B cell (primary cell): Measurements from ENCODE around the gene MYBPHL. TPM values are rescaled to one million over a fixed set of nuclear protein-coding genes. Genes with fewer than 3 reads are reported as not detected.
A peak's percentile ranks its signal among the peaks of the same experiment; 100 is the strongest.

Experiments used
- ATAC-seq: fragments of 200-7000 bp; cut with Tn5 transposase; one replicate; pipeline ENCODE4 v1.10.0; 2021; ENCODE audit warnings: low read depth, mild to moderate bottlenecking, moderate number of reproducible peaks, moderate library complexity
- CTCF ChIA-PET: fragments of 350-600 bp; sonication (Branson Sonifier 250); formaldehyde crosslinking; loops from one replicate; lab custom pipeline; 2021; ENCODE audit warnings: antibody characterized with exemption, inconsistent platforms; lab: Charles Lee
- POLR2A ChIA-PET: fragments of 350-600 bp; sonication (Branson Sonifier 250); formaldehyde crosslinking; loops from one replicate; lab custom pipeline; 2021; ENCODE audit warnings: antibody characterized with exemption; lab: Charles Lee
- DNase-seq: peaks from one replicate; pipeline ENCODE4 v3.0.0; 2013
- H2AFZ ChIP-seq: 2 replicates; pipeline ENCODE4 v1.6.1; 2012; ENCODE audit warnings: mild to moderate bottlenecking, low read depth, low read length; ENCODE audit not compliant: insufficient read depth, poor library complexity, severe bottlenecking
- H3K27ac ChIP-seq, 2 donors: 1 replicate in 1 of 2; 2 replicates in 1 of 2; pipeline ENCODE4 v1.5.1; 2012 to 2013; ENCODE audit warnings: low read length in 2 of 2, mild to moderate bottlenecking in 2 of 2, moderate library complexity in 1 of 2
- H3K27me3 ChIP-seq, 4 experiments: fragments of 200-600 bp in 1 of 4; sonication (generic) in 1 of 4; replicated peaks in 1 of 4; 1 replicate in 2 of 4; 2 replicates in 2 of 4; pipeline versions ENCODE4 v1.6.1 to v1.7.0; 2013 to 2016; ENCODE audit warnings: low read length in 3 of 4, mild to moderate bottlenecking in 2 of 4, mixed read lengths in 1 of 4, moderate library complexity in 1 of 4; ENCODE audit not compliant: insufficient read depth in 4 of 4, control insufficient read depth in 3 of 4; ENCODE audit errors: control extremely low read depth in 1 of 4
- H3K36me3 ChIP-seq, 2 experiments: replicated peaks in 1 of 2; 1 replicate in 1 of 2; 2 replicates in 1 of 2; pipeline versions ENCODE4 v1.6.1 to v1.7.1; 2013; ENCODE audit warnings: low read length in 1 of 2; ENCODE audit not compliant: insufficient read depth in 2 of 2, control insufficient read depth in 1 of 2; ENCODE audit errors: control extremely low read depth in 1 of 2, extremely low read depth in 1 of 2
- H3K4me1 ChIP-seq, 2 donors: fragments of 200-600 bp in 1 of 2; sonication (generic) in 1 of 2; 1 replicate in 1 of 2; 2 replicates in 1 of 2; pipeline versions ENCODE4 v1.5.1 to v1.6.1; 2013 to 2017; ENCODE audit warnings: low read length in 2 of 2; ENCODE audit not compliant: control insufficient read depth in 2 of 2, insufficient read depth in 2 of 2
- H3K4me2 ChIP-seq: replicated peaks from 2 replicates; pipeline ENCODE3; 2012; ENCODE audit warnings: mild to moderate bottlenecking, low read depth, low read length; ENCODE audit not compliant: poor library complexity, severe bottlenecking
- H3K4me3 ChIP-seq, 5 experiments: fragments of 200-600 bp in 1 of 5; sonication (generic) in 1 of 5; 1 replicate in 3 of 5; 2 replicates in 2 of 5; pipeline versions ENCODE4 v1.5.1 to v1.7.0; 2011 to 2016; ENCODE audit warnings: low read length in 4 of 5, mild to moderate bottlenecking in 4 of 5, low read depth in 2 of 5, control low read depth in 1 of 5, moderate library complexity in 1 of 5; ENCODE audit not compliant: insufficient read depth in 1 of 5; ENCODE audit errors: control extremely low read depth in 1 of 5, extremely low read depth in 1 of 5
- H3K79me2 ChIP-seq: fragments of 200-600 bp; sonication (generic); one replicate; pipeline ENCODE4 v1.6.0; 2016; ENCODE audit warnings: low read length; ENCODE audit not compliant: control insufficient read depth, insufficient read depth
- H3K9ac ChIP-seq: fragments of 200-600 bp; sonication (generic); 2 replicates; pipeline ENCODE4 v1.6.1; 2017; ENCODE audit warnings: mild to moderate bottlenecking, low read length, moderate library complexity
- H3K9me3 ChIP-seq, 3 donors: one replicate each; pipeline versions ENCODE4 v1.6.1 to v1.7.1; 2013; ENCODE audit warnings: low read length in 2 of 3; ENCODE audit not compliant: control insufficient read depth in 2 of 3, insufficient read depth in 1 of 3; ENCODE audit errors: control extremely low read depth in 1 of 3
- H4K20me1 ChIP-seq: 2 replicates; pipeline ENCODE4 v1.6.0; 2012; ENCODE audit warnings: mild to moderate bottlenecking, low read length; ENCODE audit not compliant: insufficient read depth, control insufficient read depth, poor library complexity, severe bottlenecking
- H3K27ac Mint-ChIP-seq: one replicate; pipeline ENCODE4 v1.8.0; 2021; ENCODE audit warnings: mixed read lengths
- H3K27me3 Mint-ChIP-seq: one replicate; pipeline ENCODE4 v1.8.0; 2021; ENCODE audit warnings: mixed read lengths
- H3K4me1 Mint-ChIP-seq: one replicate; pipeline ENCODE4 v1.8.0; 2021; ENCODE audit warnings: mixed read lengths
- H3K4me3 Mint-ChIP-seq: one replicate; pipeline ENCODE4 v1.8.0; 2021; ENCODE audit warnings: mixed read lengths
- H3K9me3 Mint-ChIP-seq: one replicate; pipeline ENCODE4 v1.8.0; 2022; ENCODE audit warnings: mixed read lengths; ENCODE audit not compliant: insufficient read depth
- EZH2 ChIP-seq: IDR thresholded peaks from 2 replicates; pipeline ENCODE4 v1.6.1; 2012; ENCODE audit warnings: borderline replicate concordance, low read depth, mild to moderate bottlenecking, moderate library complexity, low read length; ENCODE audit not compliant: insufficient read depth, poor library complexity, severe bottlenecking
- WGBS: methylation state at CpG from one replicate; pipeline ENCODE4 v1.1.5; 2013; ENCODE audit warnings: missing lambda C conversion rate; ENCODE audit not compliant: insufficient coverage; 5-methylcytosine and 5-hydroxymethylcytosine counted together
- intact Hi-C: fragments of 100-400 bp; cut with micrococcal nuclease; formaldehyde crosslinking; loops from one replicate; pipeline ENCODE4 v1.10.0; 2022
- polyA plus RNA-seq: library from polyadenylated mRNA; depleted of rRNA; stranded (reverse); fragments of >200 nt; gene quantifications from 2 replicates; pipeline ENCODE4 v1.2.3, GENCODE V29; 2012
- total RNA-seq, 2 donors: library from RNA; stranded (reverse); fragments of 120-200 nt in 1 of 2; gene quantifications; 1 replicate in 1 of 2; 2 replicates in 1 of 2; pipeline versions ENCODE4 v1.2.3 to v1.2.4, GENCODE V29; 2013 to 2022
- TF ChIP-seq, protein P1 (sequence below): fragments of 200-600 bp; IDR thresholded peaks from one replicate; pipeline ENCODE4 v1.8.0; 2022; ENCODE audit warnings: antibody characterized with exemption, mild to moderate bottlenecking

MYBPHL gene
- total and polyA plus RNA-seq, 2 donors (not counting 1 experiment from before 2014, with no cell fraction given), result not detected

DNA sequence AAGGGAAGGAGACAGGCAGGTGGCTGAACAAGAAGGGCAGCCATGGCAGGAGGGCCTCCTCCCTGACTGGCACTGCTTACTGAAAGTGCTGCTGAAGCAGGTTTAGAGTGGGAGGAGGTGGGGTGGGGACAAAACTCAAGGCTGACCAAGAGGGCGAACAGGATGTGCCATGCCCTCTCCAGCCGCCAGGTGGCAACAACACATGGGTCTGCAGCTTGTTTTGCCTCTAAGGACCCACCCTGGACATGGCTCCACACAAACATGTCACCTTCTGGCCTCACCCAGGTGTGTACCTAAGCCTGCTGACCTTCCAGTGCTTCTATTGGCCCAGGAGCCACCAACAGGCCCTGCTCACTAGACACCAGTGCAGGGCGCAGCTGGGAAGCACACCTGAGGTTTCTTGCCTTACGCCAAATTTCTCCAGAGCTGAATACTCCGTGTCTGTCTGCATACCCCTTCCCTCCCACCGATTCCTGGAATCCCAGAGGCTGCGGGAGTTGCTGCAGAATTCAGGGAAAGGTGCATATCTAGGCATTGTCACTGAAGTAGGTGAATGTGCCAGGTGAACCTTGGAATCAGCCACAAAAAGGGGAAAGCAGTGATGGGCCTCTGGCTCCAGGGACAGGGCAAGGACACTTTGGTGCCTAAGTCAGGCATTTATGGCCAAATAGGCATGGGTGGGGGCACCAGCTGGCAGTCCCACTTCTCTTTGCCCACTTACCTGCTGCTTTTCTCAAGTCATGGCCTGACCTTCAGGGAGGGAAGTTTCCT, 29.2 kb downstream of the MYBPHL start:
- ChIA-PET POLR2A (interaction anchor here (0.7 to 1.2 kb wide), 2 partner anchors 121 to 122 kb away, joined by 3 to 5 read pairs; no protein-coding TSS in a partner anchor), CTCF (interaction anchor here (0.6 to 8.8 kb wide), 25 partner anchors 8 to 255 kb away, joined by 3 to 387 read pairs (median 5); partner anchors contain the start of genes ATXN7L2, MYBPHL and SORT1)
- DNase-seq (peak; percentile 75), ATAC-seq (peak; percentile 92)
- H3K27me3 ChIP-seq, result peaks cover 0 to 4% (median 0%) of the 10 kb centered on the region in 4 experiments
- no peak overlapping the region for H3K4me2 ChIP-seq
- H3K27ac ChIP-seq, result no peak overlapping the region
- no peaks in the 10 kb centered on the region for H3K9me3 Mint-ChIP-seq
- intact Hi-C loops, result loop anchor here (1.0 kb wide), 1 partner anchor 122 kb away; no protein-coding TSS in a partner anchor
- no peak for TF ChIP-seq EZH2
- TF ChIP-seq, protein P1, sequence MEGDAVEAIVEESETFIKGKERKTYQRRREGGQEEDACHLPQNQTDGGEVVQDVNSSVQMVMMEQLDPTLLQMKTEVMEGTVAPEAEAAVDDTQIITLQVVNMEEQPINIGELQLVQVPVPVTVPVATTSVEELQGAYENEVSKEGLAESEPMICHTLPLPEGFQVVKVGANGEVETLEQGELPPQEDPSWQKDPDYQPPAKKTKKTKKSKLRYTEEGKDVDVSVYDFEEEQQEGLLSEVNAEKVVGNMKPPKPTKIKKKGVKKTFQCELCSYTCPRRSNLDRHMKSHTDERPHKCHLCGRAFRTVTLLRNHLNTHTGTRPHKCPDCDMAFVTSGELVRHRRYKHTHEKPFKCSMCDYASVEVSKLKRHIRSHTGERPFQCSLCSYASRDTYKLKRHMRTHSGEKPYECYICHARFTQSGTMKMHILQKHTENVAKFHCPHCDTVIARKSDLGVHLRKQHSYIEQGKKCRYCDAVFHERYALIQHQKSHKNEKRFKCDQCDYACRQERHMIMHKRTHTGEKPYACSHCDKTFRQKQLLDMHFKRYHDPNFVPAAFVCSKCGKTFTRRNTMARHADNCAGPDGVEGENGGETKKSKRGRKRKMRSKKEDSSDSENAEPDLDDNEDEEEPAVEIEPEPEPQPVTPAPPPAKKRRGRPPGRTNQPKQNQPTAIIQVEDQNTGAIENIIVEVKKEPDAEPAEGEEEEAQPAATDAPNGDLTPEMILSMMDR, result peak; percentile 87
- H3K4me1 Mint-ChIP-seq, result peaks cover 6% of the 10 kb centered on the region
- H3K9ac ChIP-seq, result no peak overlapping the region
- no peak overlapping the region for H2AFZ ChIP-seq
- no peaks in the 10 kb centered on the region for H3K27me3 Mint-ChIP-seq
- H3K9me3 ChIP-seq, result no peaks in the 10 kb centered on the region
- H3K4me3 ChIP-seq, result no peak overlapping the region
- no peaks in the 10 kb centered on the region for H4K20me1 ChIP-seq
- H3K79me2 ChIP-seq, result no peaks in the 10 kb centered on the region
- H3K27ac Mint-ChIP-seq, result no peak overlapping the region
- peaks cover 2 to 11% of the 10 kb centered on the region in 2 donors for H3K4me1 ChIP-seq
- H3K4me3 Mint-ChIP-seq, result no peak overlapping the region
- H3K36me3 ChIP-seq, result no peaks in the 10 kb centered on the region
- 65% methylated on average over 6 of the region's 7 CpGs for WGBS
